ENCODE measurements around the gene RNF31.
A peak's percentile ranks its signal among the peaks of the same experiment; 100 is the strongest.

RNF31 gene

DNA sequence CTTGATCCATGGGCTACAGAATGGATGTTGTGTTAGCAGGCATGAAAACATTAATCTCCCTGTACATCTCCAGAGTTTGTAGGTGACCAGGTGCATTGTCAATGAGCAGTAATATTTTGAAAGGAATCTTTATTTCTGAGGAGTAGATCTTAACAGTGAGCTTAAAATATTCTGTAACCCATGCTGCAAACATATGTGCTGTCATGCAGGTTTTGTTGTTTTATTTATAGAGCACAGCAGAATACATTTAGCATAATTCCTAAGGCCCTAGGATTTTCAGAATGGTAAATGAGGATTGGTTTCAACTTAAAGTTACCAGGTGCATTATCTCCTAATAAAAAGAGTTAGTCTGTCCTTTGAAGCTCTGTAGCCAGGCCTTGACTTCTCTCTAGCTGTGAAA lies 20.4 kb upstream of the RNF31 start:
- Mint-ChIP-seq H3K4me3 (no peak overlapping the region), H3K4me1 (peaks cover 12% of the 10 kb centered on the region), H3K36me3 (peaks cover 27% of the 10 kb centered on the region), H3K27ac (no peak overlapping the region), H3K9me3 (no peaks in the 10 kb centered on the region), H3K27me3 (no peaks in the 10 kb centered on the region)
- CTCF ChIA-PET, result interaction anchor here (1.1 kb wide), 1 partner anchor 12 kb away, joined by 3 read pairs; the partner anchor contains the start of genes DCAF11 and NRL
- no peak for DNase-seq

DNA sequence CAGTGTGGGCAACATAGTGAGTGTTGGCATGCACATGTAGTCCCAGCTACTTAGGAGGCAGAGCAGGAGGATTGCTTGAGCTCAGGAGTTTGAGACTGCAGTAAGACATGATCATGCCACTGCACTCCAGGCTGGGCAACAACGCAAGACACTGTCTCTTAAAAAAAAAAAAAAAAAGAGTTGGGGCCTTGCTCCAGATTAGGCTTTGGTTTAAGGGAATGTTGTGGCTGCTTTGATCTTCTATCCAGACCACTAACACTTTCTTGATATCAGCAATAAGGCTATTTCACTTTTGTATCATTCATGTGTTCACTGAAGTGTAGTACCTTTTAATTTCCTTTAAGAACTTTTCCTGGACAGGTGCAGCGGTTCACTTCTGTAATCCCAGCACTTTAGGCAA lies 19.6 kb upstream of the RNF31 start:
- DNase-seq, result peak; percentile 6
- Mint-ChIP-seq H3K9me3 (no peaks in the 10 kb centered on the region), H3K36me3 (peaks cover 24% of the 10 kb centered on the region), H3K27me3 (no peaks in the 10 kb centered on the region), H3K4me3 (no peak overlapping the region), H3K27ac (no peak overlapping the region), H3K4me1 (peaks cover 19% of the 10 kb centered on the region)
- CTCF ChIA-PET, result interaction anchor here (0.7 to 1.1 kb wide), 2 partner anchors 12 to 47 kb away, joined by 3 read pairs; partner anchors contain the start of genes DCAF11 and NRL

DNA sequence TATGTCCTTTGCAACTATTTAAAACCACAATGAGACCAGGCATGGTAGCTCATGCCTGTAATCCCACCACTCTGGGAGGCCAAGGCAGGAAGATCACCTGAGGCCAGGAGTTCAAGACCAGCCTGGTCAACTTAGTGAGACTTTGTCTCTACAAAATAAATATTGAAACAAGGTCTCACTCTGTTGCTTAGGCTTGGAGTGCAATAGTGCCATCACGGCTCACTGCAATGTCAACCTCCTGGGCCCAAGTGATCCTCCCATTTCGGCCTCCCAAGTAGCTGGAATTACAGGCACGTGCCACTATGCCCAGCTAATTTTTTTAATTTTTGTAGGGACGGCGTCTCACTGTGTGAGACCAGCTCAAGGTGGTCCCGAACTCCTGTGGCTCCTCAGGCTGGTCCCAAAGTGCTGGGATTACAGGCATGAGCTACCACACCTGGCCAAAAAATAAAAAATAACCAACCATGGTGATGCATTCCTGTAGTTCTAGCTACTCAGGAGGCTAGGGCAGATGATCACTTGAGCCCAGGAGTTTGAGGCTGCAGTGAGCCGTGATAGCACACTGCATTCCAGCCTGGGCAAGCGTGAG lies 17.8 kb upstream of the RNF31 start:
- CTCF ChIA-PET, result interaction anchor here (0.9 kb wide), 1 partner anchor 21 kb away, joined by 3 read pairs; no protein-coding TSS in a partner anchor
- H3K4me3 Mint-ChIP-seq, result no peak overlapping the region

DNA sequence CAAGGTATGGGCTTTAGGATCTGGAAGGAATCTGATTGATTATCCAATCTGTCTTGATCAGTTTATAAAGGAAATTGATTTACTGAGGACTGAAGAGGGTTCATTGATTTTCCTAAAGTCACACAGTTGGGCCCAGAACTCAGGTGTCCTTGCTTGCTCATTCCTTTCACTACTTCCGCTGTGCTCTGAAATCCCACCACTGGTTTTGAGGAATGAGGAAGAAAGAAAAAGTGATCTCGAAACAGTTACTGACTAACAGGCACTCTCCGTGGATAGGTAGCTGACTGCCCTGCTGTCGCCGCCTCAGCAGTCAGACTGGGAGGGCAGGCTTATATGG lies 16.9 kb upstream of the RNF31 start, which contains the start of gene FITM1:
Gene FITM1, plus strand, starts transcription at position 280 of the 337 bp plus-strand sequence. CDS start 905 bp downstream, outside the sequence.
- peak within 1 kb of the TSS; percentile 39 for H3K27ac Mint-ChIP-seq
- H3K27me3 Mint-ChIP-seq, result no peaks in the 10 kb centered on the region
- DNase-seq, result no peak
- H3K36me3 Mint-ChIP-seq, result peaks cover 4% of the 10 kb centered on the region
- no peaks in the 10 kb centered on the region for H3K9me3 Mint-ChIP-seq
- no peak within 1 kb of the TSS for H3K4me3 Mint-ChIP-seq
- CTCF ChIA-PET, result no interaction called here
- peaks cover 32% of the 10 kb centered on the region for H3K4me1 Mint-ChIP-seq

More for the DNA sequence above, 17.8 kb upstream of the RNF31 start:
- H3K27me3 Mint-ChIP-seq, result no peaks in the 10 kb centered on the region
- no peak overlapping the region for H3K27ac Mint-ChIP-seq
- H3K4me1 Mint-ChIP-seq, result peaks cover 27% of the 10 kb centered on the region
- no peaks in the 10 kb centered on the region for H3K9me3 Mint-ChIP-seq
- no peak for DNase-seq
- H3K36me3 Mint-ChIP-seq, result peaks cover 7% of the 10 kb centered on the region

DNA sequence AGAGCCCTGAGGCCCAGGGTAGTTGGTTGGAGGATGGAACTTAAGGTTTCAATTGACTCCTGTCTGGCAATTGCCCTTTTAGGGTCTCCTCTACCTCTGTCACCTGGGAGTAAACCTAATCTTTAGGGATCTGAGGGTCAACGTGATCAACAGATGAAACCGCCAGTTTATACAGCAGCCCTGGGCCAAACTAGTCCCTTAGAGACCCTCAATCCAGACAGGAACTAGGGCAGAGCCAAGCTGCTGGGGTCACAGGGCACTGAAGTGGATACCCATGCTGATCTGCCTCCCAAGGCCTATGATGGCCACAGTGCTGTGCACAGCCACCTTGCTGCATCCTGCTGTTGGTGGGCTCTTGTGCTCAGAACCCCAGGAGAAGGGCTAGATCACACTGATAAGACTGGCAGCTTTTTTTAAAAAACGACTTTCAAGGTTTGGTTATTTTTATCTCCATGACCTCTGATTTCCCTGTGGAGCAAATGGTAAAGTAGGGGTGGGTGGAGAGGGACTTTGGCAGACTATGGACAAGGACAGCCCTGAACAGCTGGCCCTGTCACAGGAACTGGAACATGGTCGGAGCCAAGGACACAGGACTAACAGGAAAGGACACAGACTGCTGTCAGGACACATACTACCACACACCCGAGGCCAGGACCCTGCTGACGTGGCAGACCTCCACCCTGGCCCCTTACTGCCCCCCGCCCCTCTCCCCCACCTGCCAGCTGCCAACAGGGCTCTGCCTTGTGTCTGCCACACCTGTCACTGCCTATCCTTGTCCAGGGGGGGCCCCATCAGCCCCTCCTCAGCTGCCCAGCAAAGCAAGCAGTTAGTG lies 16.4 kb upstream of the RNF31 start:
- DNase-seq, result no peak
- CTCF ChIA-PET, result interaction anchor here (1.0 kb wide), 1 partner anchor 22 kb away, joined by 4 read pairs; no protein-coding TSS in a partner anchor
- Mint-ChIP-seq H3K4me3 (no peak overlapping the region), H3K4me1 (peaks cover 35% of the 10 kb centered on the region), H3K9me3 (no peaks in the 10 kb centered on the region), H3K27ac (peak overlapping the region; percentile 39), H3K36me3 (peaks cover 4% of the 10 kb centered on the region), H3K27me3 (no peaks in the 10 kb centered on the region)

DNA sequence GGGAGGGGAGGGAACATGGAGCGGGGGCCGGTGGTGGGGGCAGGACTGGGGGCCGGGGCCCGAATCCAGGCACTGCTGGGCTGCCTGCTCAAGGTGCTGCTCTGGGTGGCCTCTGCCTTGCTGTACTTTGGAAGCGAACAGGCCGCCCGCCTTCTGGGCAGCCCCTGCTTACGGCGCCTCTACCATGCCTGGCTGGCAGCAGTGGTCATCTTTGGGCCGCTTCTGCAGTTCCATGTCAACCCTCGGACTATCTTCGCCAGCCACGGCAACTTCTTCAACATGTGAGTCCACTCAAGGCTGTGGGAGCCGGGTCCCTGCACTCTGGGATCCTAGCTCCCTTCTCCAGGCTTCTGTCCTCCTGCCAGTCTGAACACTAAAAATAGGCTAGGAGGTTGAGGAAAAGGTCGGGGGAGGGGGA lies 15.7 kb upstream of the RNF31 start:
- Mint-ChIP-seq H3K27me3 (no peaks in the 10 kb centered on the region), H3K4me1 (peaks cover 37% of the 10 kb centered on the region), H3K9me3 (no peaks in the 10 kb centered on the region), H3K4me3 (no peak overlapping the region), H3K36me3 (peaks cover 5% of the 10 kb centered on the region), H3K27ac (no peak overlapping the region)
- CTCF ChIA-PET, result interaction anchor here (1.0 to 1.2 kb wide), 2 partner anchors 15 to 23 kb away, joined by 3 to 4 read pairs; no protein-coding TSS in a partner anchor
- no peak for DNase-seq

DNA sequence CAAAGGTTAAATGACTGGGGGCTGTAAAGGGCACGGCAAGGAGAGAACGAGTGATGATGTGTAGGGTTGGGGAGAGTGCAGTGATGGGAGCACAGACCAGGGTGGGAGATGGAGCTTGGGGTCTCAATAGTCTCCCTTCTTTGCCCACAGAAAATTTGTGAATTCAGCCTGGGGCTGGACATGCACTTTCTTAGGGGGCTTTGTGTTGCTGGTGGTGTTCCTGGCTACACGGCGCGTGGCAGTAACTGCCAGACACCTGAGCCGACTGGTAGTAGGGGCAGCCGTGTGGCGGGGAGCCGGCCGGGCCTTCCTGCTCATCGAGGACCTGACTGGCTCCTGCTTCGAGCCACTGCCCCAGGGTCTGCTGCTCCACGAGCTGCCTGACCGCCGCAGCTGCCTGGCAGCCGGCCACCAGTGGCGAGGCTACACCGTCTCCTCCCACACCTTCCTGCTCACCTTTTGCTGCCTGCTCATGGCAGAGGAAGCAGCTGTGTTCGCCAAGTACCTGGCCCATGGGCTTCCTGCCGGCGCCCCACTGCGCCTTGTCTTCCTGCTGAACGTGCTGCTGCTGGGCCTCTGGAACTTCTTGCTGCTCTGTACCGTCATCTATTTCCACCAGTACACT lies 15.1 kb upstream of the RNF31 start:
- Mint-ChIP-seq H3K4me1 (peaks cover 43% of the 10 kb centered on the region), H3K36me3 (peaks cover 11% of the 10 kb centered on the region), H3K27me3 (no peaks in the 10 kb centered on the region), H3K4me3 (peak overlapping the region; percentile 2), H3K9me3 (no peaks in the 10 kb centered on the region), H3K27ac (peak overlapping the region; percentile 78)
- CTCF ChIA-PET, result interaction anchor here (1.0 to 1.3 kb wide), 3 partner anchors 16 to 74 kb away, joined by 3 to 4 read pairs (median 3); no protein-coding TSS in a partner anchor
- peak; percentile 42 for DNase-seq

DNA sequence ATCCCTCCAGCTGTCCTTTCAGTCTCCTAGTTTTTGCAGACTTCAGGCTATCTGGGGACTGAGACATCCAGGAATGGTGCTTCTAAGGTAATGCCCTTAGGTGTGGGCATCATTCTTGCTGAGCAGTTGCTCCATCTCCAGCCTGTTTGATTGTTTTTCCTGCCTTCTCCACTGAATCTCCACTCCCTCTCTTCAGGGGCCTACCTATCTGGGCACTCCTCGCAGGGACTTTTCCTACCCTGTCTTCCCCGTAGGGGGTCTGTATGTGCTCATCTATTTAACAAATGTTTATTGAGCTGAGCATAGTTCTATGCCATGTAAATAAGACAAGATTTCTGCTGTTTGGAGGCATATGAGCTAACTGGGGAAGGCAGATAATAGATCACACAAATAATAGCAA lies 14.3 kb upstream of the RNF31 start:
- no peaks in the 10 kb centered on the region for H3K27me3 Mint-ChIP-seq
- no peak for DNase-seq
- CTCF ChIA-PET, result interaction anchor here (1.0 to 1.3 kb wide), 3 partner anchors 17 to 75 kb away, joined by 3 to 4 read pairs (median 3); no protein-coding TSS in a partner anchor
- H3K36me3 Mint-ChIP-seq, result peaks cover 17% of the 10 kb centered on the region
- peaks cover 51% of the 10 kb centered on the region for H3K4me1 Mint-ChIP-seq
- no peak overlapping the region for H3K4me3 Mint-ChIP-seq
- H3K9me3 Mint-ChIP-seq, result no peaks in the 10 kb centered on the region
- peak overlapping the region; percentile 78 for H3K27ac Mint-ChIP-seq

DNA sequence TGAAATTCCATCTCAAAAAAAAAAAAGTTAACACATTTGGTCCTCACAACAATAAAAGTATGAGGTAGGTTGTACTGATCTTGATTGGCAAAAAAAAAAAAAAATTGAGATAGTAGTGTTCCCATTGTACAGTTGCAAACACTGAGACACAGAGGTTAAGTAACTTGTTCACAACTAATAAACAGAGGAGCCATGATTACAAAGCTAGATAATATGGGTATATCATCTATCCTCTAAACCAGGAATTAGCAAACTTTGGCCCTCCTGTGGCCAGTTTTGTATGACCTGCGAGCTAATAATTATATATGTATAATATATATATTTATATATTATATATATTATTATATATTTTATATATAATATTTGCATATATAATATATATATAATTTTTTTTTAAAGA lies 13.6 kb upstream of the RNF31 start:
- CTCF ChIA-PET, result interaction anchor here (0.6 to 4.0 kb wide), 6 partner anchors 9 to 76 kb away, joined by 3 to 16 read pairs (median 5); partner anchors contain the start of genes PSME2 and RNF31
- H3K36me3 Mint-ChIP-seq, result peaks cover 25% of the 10 kb centered on the region
- no peak overlapping the region for H3K27ac Mint-ChIP-seq
- no peaks in the 10 kb centered on the region for H3K9me3 Mint-ChIP-seq
- peaks cover 56% of the 10 kb centered on the region for H3K4me1 Mint-ChIP-seq
- H3K4me3 Mint-ChIP-seq, result no peak overlapping the region
- no peak for DNase-seq
- no peaks in the 10 kb centered on the region for H3K27me3 Mint-ChIP-seq

DNA sequence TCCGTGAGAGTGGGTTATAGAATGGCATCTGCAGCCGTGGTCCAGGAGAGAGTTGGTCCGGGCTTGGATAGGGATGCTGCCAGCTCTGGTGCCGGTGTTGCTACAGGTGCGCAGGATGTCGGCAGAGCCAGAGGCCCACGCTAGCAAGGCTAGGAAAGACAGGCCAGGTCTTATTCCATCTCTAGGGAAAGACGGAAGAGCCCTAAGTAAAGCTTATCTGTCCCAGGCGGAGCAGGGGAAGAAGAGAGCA lies 11.8 kb upstream of the RNF31 start:
- Mint-ChIP-seq H3K9me3 (no peaks in the 10 kb centered on the region), H3K27ac (peak overlapping the region; percentile 81), H3K36me3 (peaks cover 37% of the 10 kb centered on the region), H3K27me3 (no peaks in the 10 kb centered on the region), H3K4me3 (peak overlapping the region; percentile 93), H3K4me1 (peaks cover 67% of the 10 kb centered on the region)
- DNase-seq, result no peak
- CTCF ChIA-PET, result interaction anchor here (0.8 to 4.0 kb wide), 6 partner anchors 11 to 59 kb away, joined by 3 to 16 read pairs (median 6); partner anchors contain the start of genes DCAF11, IRF9, NRL and PSME2

DNA sequence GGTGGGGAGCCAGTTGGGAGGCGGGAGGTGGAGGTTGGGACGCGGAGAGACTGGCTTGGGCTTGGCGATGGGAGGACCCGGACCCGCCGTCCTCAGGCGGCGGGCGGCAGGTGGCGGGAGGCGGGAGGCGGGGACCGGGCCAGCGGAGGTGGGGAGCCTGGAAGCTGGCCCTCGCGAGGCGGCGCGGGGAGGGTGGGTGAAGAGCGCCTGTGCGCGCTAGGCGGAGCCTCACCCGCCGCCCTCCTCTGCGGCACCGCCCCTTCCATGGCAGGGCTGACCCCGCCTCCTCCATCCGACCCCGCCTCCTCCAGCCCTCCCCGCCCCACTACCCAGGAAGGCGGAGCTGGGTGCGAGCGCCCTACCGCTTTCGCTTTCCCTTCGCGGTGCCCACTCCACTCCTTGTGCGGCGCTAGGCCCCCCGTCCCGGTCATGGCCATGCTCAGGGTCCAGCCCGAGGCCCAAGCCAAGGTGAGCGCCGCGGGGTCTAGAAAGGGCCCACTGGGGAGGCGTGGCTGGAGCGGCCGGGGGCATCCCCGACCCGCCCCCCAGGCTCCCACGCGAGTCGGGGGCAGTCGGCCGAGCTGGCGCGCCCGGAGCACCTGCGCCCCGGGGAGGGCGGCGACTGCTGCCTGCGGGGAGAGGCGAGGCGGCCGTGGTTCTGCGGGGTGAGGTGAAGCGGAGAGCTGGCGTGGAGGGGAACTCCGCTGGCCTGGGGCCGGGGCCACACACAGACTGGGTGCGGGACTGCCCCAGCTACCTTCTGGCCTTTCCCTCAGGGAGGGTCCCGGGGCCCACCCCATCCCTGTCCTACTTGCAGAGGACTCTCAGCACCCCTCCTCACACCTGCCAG lies 11.2 kb upstream of the RNF31 start, which contains the start of gene PSME1:
Gene PSME1, plus strand, starts transcription at position 361 of the 850 bp plus-strand sequence. Its CDS starts 69 bp downstream, at position 430.
- CTCF ChIA-PET, result interaction anchor here (0.8 to 4.0 kb wide), 8 partner anchors 10 to 78 kb away, joined by 3 to 16 read pairs (median 5); partner anchors contain the start of genes DCAF11, IRF9, NRL and PSME2
- peaks cover 66% of the 10 kb centered on the region for H3K4me1 Mint-ChIP-seq

DNA sequence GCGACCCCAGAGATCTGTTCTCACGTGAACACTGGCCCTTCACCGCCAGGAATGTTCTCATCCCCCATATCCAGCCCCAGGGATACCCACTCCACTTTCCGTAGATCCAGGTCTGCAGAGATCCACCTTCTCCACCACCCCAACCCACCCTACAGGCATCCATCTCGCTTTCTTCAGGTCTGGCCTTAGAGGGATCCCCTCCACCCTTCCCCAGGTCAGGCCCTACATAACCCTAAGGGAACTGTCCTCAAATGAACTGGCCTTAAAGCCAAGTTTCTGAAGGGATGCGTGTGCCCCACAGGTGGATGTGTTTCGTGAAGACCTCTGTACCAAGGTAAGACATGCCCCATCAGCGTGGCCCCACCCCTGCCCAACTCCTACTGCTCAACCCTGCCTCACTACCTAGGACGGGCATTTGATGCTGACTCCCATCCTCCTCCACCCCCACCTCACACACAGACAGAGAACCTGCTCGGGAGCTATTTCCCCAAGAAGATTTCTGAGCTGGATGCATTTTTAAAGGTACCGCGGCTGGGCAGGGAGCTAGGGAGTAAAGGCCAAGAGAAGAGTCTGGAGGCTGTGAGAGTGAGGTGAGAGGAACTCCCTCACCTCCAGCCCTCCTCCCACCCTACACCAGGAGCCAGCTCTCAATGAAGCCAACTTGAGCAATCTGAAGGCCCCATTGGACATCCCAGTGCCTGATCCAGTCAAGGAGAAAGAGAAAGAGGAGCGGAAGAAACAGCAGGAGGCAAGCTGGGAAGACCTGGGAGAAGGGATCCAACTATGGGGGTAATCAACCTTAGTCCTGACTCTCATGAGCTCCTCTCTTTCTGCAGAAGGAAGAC lies 10.4 kb upstream of the RNF31 start:
- peaks cover 37% of the 10 kb centered on the region for H3K36me3 Mint-ChIP-seq
- no peaks in the 10 kb centered on the region for H3K27me3 Mint-ChIP-seq
- no peaks in the 10 kb centered on the region for H3K9me3 Mint-ChIP-seq
- H3K4me1 Mint-ChIP-seq, result peaks cover 62% of the 10 kb centered on the region
- DNase-seq, result peak; percentile 39
- CTCF ChIA-PET, result interaction anchor here (0.9 to 4.0 kb wide), 8 partner anchors 9 to 79 kb away, joined by 3 to 16 read pairs (median 4); partner anchors contain the start of genes DCAF11, IRF9, NRL and PSME2
- H3K27ac Mint-ChIP-seq, result peak overlapping the region; percentile 93
- peak overlapping the region; percentile 93 for H3K4me3 Mint-ChIP-seq

More for the DNA sequence above, 11.2 kb upstream of the RNF31 start, which contains the start of gene PSME1:
- Mint-ChIP-seq H3K9me3 (no peaks in the 10 kb centered on the region), H3K4me3 (peak within 1 kb of the TSS; percentile 93), H3K36me3 (peaks cover 37% of the 10 kb centered on the region), H3K27me3 (no peaks in the 10 kb centered on the region), H3K27ac (peak within 1 kb of the TSS; percentile 93)
- DNase-seq, result peak; percentile 96

All from activated naive CD4-positive, alpha-beta T cell treated with anti-CD3 and anti-CD28 coated beads, Interleukin-2, amount 10 ng/mL, durations not matched to agents 7 days and 5 days (primary cell).